Upper lobe of left lung (tissue), 6 donors: ENCODE results near the gene BLOC1S3. TPM values are rescaled to one million over a fixed set of nuclear protein-coding genes. Genes with fewer than 3 reads are reported as not detected.
A peak's percentile ranks its signal among the peaks of the same experiment; 100 is the strongest.

Source experiments
- ATAC-seq, 2 donors: fragments of 200-7000 bp; cut with Tn5 transposase; one replicate each; pipeline ENCODE4 v1.9.1; 2022; ENCODE audit warnings: mild to moderate bottlenecking in 2 of 2, moderate library complexity in 2 of 2; ENCODE audit not compliant: low FRiP score in 2 of 2
- DNase-seq, 2 donors: peaks; one replicate each; pipeline ENCODE4 v3.0.0-alpha.2; 2019 to 2020
- H3K27ac ChIP-seq, 4 donors: fragments of 200-600 bp; sonication (generic); one replicate each; pipeline ENCODE4 v1.5.1; 2016 to 2019
- H3K27me3 ChIP-seq, 4 donors: fragments of 200-600 bp; sonication (generic); one replicate each; pipeline ENCODE4 v1.5.1; 2017 to 2019
- H3K36me3 ChIP-seq, 4 donors: fragments of 200-600 bp; sonication (generic); one replicate each; pipeline ENCODE4 v1.5.1; 2016 to 2019
- H3K4me1 ChIP-seq, 4 donors: fragments of 200-600 bp; sonication (generic); one replicate each; pipeline ENCODE4 v1.5.1; 2018 to 2019
- H3K4me3 ChIP-seq, 4 donors: fragments of 200-600 bp; sonication (generic); one replicate each; pipeline ENCODE4 v1.5.1; 2017 to 2019; ENCODE audit warnings: mild to moderate bottlenecking in 2 of 4, moderate library complexity in 1 of 4
- H3K9me3 ChIP-seq, 4 donors: fragments of 200-600 bp; sonication (generic); one replicate each; pipeline ENCODE4 v1.5.1; 2018 to 2019
- CTCF ChIP-seq, 6 experiments: fragments of 450-650 bp in 4 of 6; fragments of 200-600 bp in 2 of 6; sonication (generic) in 2 of 6; IDR thresholded peaks; one replicate each; pipeline ENCODE4 v1.5.1; 2016 to 2019; ENCODE audit warnings: antibody characterized with exemption in 6 of 6
- EP300 ChIP-seq, 4 donors: sonication (generic); formaldehyde crosslinking; IDR thresholded peaks; one replicate each; pipeline ENCODE4 v1.5.1; 2017; ENCODE audit warnings: antibody characterized with exemption in 4 of 4, control low read depth in 2 of 4
- POLR2A ChIP-seq, 4 donors: fragments of 450-650 bp; IDR thresholded peaks; one replicate each; pipeline ENCODE4 v1.5.1; 2016 to 2017; ENCODE audit warnings: antibody characterized with exemption in 4 of 4, mild to moderate bottlenecking in 2 of 4
- POLR2AphosphoS5 ChIP-seq, 2 donors: sonication (generic); formaldehyde crosslinking; IDR thresholded peaks; one replicate each; pipeline ENCODE4 v1.5.1; 2017; ENCODE audit warnings: antibody characterized with exemption in 2 of 2
- WGBS, 2 donors: methylation state at CpG; one replicate each; pipeline ENCODE4 v1.1.5; 2017 to 2018; 5-methylcytosine and 5-hydroxymethylcytosine counted together
- total RNA-seq, 6 donors: library from RNA; depleted of rRNA in 4 of 6; stranded (reverse); fragments of >200 nt in 4 of 6; gene quantifications; one replicate each; pipeline versions ENCODE4 v1.1.0 to v1.2.1, GENCODE V29; 2016 to 2021
- donor health status: DM: no; HTN: no; CAD: no; lungs with moderate emphysema.
- donor health status: DM: no; HTN: yes; CAD: no; lungs with severe emphysema.

BLOC1S3 gene
- total RNA-seq, 6 donors from 2014 or later = 4.7 to 34.6 (median 18.6) TPM

GRCh38 chr19:45150180-45150579, 28.4 kb upstream of the BLOC1S3 start:
- Histone ChIP-seq H3K4me1 (peaks cover 24 to 33% (median 27%) of the 10 kb centered on the region in 4 donors), H3K36me3 (peaks cover 0 to 19% (median 15%) of the 10 kb centered on the region in 4 donors), H3K27me3 (peaks cover 0 to 28% (median 23%) of the 10 kb centered on the region in 4 donors), H3K27ac (no peak overlapping the region), H3K9me3 (no peaks in the 10 kb centered on the region), H3K4me3 (no peak overlapping the region)
- DNase-seq (no peak), ATAC-seq (no peak)
- WGBS, 2 donors = 93% methylated on average over 4 of the region's 4 CpGs
- TF ChIP-seq POLR2A (IDR thresholded peaks at IDR 0.05) = no peak
- TF ChIP-seq POLR2AphosphoS5 (IDR thresholded peaks at IDR 0.05) = no peak
- TF ChIP-seq CTCF (IDR thresholded peaks at IDR 0.05) = no peak
- TF ChIP-seq EP300 (IDR thresholded peaks at IDR 0.05) = no peak

DNA sequence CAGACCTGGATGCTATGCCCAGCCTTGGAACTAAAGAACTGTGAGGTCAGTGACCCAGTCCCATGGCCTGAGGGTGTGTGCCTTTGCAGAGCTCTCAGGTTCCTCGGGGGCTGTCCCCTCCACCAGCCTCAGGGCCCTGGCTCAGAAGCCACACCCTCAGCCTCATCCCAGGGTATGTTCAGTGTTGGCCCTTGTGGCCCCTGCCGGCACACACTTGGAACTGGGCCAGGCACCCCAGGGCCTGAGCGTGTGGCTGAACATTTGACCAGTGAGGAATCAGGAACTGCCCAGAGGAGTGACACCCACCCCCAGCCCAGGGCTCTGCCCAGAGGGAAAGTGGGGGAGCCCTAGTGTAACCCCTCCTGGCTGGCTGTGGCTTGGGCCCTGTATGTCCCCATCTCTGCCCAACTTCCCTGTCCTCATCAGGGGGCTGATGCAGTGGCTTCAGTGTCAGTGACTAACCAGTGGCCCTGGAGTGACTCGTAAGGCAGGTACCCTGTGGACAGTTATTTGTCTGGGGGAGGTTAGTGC, 27.8 kb upstream of the BLOC1S3 start:
- no peak overlapping the region for H3K27ac ChIP-seq
- H3K27me3 ChIP-seq = peaks cover 0 to 28% (median 23%) of the 10 kb centered on the region in 4 donors
- peaks cover 24 to 33% (median 27%) of the 10 kb centered on the region in 4 donors for H3K4me1 ChIP-seq
- no peak overlapping the region for H3K4me3 ChIP-seq
- H3K36me3 ChIP-seq = peaks cover 0 to 13% (median 8%) of the 10 kb centered on the region in 4 donors
- DNase-seq = peak in 1 of 2 donors; percentile 44
- TF ChIP-seq POLR2A (IDR thresholded peaks at IDR 0.05) = no peak
- TF ChIP-seq EP300 (IDR thresholded peaks at IDR 0.05) = no peak
- TF ChIP-seq CTCF (IDR thresholded peaks at IDR 0.05) = no peak
- no peak for TF ChIP-seq POLR2AphosphoS5 (IDR thresholded peaks at IDR 0.05)
- no peak for ATAC-seq
- 56 to 60% methylated on average over 1 to 4 of the region's 4 CpGs for WGBS, 2 donors
- H3K9me3 ChIP-seq = no peaks in the 10 kb centered on the region

- Histone ChIP-seq H3K36me3 (peaks cover 0 to 8% (median 3%) of the 10 kb centered on the region in 4 donors), H3K27me3 (peaks cover 0 to 28% (median 23%) of the 10 kb centered on the region in 4 donors), H3K9me3 (no peaks in the 10 kb centered on the region), H3K4me1 (peaks cover 24 to 33% (median 27%) of the 10 kb centered on the region in 4 donors), H3K27ac (no peak overlapping the region), H3K4me3 (no peak overlapping the region)
- DNase-seq (peak in 1 of 2 donors; percentile 41), ATAC-seq (no peak)
- TF ChIP-seq CTCF (IDR thresholded peaks at IDR 0.05) (no peak), POLR2AphosphoS5 (IDR thresholded peaks at IDR 0.05) (no peak), EP300 (IDR thresholded peaks at IDR 0.05) (no peak), POLR2A (IDR thresholded peaks at IDR 0.05) (no peak)
- WGBS, 2 donors = 70 to 73% methylated on average over 4 to 6 of the region's 7 CpGs
Observed at GRCh38 chr19:45151320-45151719, 27.3 kb upstream of the BLOC1S3 start.

DNA sequence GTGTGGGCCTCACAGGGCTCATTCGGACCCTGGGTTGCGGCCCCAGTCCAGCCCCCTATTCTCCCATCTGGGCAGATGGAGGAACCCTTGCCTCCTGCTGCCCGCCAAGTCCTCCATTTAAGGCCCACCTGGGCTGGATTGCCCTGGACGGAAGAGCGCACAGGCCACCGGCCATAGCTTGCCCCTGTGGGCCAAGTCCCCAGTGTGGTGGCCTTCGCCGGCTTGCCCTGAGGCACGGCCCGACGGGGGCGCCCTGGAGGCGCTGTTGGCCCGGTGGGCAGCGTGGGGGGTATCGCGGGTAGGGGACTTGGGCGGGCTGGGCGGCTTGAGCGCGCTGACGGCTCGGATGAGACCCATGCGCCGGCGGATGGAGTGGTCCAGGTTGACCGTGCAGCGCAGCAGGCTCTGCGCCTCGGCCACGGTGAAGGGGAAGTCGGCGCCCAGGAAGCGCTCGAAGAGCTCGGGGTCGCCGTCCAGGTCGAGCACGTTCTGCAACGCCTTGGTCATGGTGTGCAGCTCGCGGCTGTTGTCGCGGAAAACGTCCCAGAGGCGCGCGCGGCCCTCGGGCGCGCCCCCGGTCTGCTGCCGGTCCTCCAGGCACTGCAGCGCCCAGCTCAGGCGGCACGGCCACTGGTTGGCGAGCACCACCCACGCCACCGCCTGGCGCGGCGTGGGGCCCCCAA, 26.6 kb upstream of the BLOC1S3 start:
- ATAC-seq = no peak
- H3K27me3 ChIP-seq = peaks cover 0 to 28% (median 23%) of the 10 kb centered on the region in 4 donors

More for the DNA sequence above, 26.6 kb upstream of the BLOC1S3 start:
- Histone ChIP-seq H3K4me3 (peak overlapping the region in 3 of 4 donors; percentile 25 to 38 (median 35)), H3K4me1 (peaks cover 24 to 33% (median 27%) of the 10 kb centered on the region in 4 donors), H3K27ac (no peak overlapping the region), H3K9me3 (no peaks in the 10 kb centered on the region), H3K36me3 (peaks cover 0 to 1% (median 0%) of the 10 kb centered on the region in 4 donors)
- TF ChIP-seq POLR2A (IDR thresholded peaks at IDR 0.05) (no peak), POLR2AphosphoS5 (IDR thresholded peaks at IDR 0.05) (no peak), EP300 (IDR thresholded peaks at IDR 0.05) (no peak), CTCF (IDR thresholded peaks at IDR 0.05) (no peak)
- 55 to 81% methylated on average over 3 to 10 of the region's 64 CpGs for WGBS, 2 donors
- DNase-seq = peak in 1 of 2 donors; percentile 83
